ENCODE results near the gene EZR. TPM values are rescaled to one million over a fixed set of nuclear protein-coding genes. Genes with fewer than 3 reads are reported as not detected.

The EZR gene
- total RNA-seq, 1 donor from 2014 or later = 264 TPM

DNA sequence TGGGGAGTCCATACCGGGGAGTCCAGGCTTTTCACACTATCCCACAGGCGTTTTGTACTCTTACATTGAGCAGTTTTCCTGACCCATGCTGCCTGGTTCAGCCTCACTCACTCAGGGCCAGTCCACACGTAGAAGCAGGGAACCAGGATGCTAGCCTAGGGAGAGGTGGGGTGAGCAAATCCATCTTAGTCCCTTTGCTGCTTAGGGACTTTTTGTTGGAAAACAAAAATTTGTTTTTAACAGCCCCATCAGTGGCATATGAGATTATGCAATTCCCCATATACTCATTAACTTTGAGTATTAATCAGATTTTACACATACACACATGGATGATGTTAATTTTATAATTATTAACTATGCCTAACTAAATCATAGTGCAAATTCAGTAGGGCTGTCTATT lies 84.2 kb downstream of the EZR start:
- no peak for TF ChIP-seq CTCF (conservative IDR thresholded peaks at IDR 0.05; ENCODE audit: low read depth, low read length)
- DNase-seq (ENCODE audit: low read depth) = no peak

DNA sequence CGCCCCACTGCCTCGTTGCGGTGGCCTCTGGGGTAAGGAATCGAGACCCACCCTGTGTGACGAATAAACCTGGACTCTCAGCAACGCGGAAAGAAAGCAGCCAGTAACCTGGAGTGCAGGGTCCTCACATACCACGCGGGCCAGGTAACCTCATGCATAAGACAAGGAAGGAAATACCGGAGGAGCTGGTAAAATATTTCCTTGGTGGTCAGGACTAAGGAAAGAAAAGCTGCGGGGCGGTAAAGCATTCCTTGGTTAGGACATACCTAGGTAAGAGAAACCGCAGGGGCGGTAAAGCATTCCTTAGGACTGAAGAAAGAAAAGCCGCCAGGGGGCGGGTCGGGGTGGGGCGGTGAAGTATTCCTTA lies 88.6 kb downstream of the EZR start:
- TF ChIP-seq CTCF (conservative IDR thresholded peaks at IDR 0.05; ENCODE audit: low read depth, low read length) = no peak
- DNase-seq (ENCODE audit: low read depth) = peak; percentile 33
- H3K4me3 ChIP-seq (ENCODE audit: low read depth, low read length) = no peak overlapping the region

More for the DNA sequence above, 84.2 kb downstream of the EZR start:
- H3K4me3 ChIP-seq (ENCODE audit: low read depth, low read length) = no peak overlapping the region

GRCh38 chr6:158729906-158730540 lies 89.1 kb downstream of the EZR start:
- no peak for TF ChIP-seq CTCF (conservative IDR thresholded peaks at IDR 0.05; ENCODE audit: low read depth, low read length)
- no peak for DNase-seq (ENCODE audit: low read depth)
- no peak overlapping the region for H3K4me3 ChIP-seq (ENCODE audit: low read depth, low read length)

DNA sequence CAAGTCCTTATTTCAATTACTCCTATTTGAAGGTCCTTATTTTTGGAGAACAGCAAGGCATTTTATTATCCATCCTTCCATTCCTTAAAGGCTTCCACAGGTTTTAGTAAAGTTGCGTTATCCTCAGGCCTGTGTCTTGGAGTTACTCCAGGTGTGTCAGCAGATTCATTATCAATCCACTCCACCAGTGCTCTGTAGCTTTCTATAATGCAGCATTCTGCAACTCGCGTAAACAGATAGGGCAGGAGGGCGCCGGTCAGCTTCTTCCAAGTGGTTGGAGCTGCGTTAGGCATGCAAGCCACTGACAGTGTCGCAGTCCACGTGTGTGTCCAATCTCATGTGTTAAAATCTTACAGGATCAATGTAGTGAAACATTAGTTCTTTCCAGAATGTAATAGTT lies 93.5 kb downstream of the EZR start:
- no peak overlapping the region for H3K4me3 ChIP-seq (ENCODE audit: low read depth, low read length)
- DNase-seq (ENCODE audit: low read depth) = no peak
- no peak for TF ChIP-seq CTCF (conservative IDR thresholded peaks at IDR 0.05; ENCODE audit: low read depth, low read length)

GRCh38 chr6:158722176-158722729 lies 96.9 kb downstream of the EZR start:
- DNase-seq (ENCODE audit: low read depth) = no peak
- TF ChIP-seq CTCF (conservative IDR thresholded peaks at IDR 0.05; ENCODE audit: low read depth, low read length) = no peak

DNA sequence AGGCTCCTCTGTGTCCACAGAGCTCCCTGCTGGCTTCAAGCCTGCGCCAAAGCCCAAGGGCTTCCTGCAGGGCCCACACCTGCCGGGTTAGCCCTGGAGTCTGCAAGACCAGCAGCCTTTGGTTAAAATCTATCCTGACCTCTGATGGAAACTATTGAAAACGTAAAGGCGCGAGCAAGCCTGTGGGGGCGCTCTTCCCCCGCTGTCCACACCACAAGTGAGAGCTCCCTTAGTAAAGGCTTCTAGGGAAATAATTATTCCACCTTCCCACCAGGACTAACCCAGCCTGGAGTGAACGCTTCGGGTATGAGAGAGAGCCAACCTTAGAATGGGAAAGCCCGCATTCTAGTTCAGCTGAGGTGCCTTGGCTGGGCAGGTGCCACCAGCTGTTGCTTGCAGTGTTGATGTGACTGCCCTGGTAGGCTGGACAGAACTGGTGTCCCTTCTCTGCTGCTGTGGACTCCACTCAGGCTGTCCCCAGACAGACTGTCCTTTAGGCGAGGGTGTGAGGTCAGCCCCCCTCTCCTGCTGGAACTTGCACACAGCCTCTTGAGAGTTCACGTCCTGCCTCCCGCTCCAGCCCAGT lies 100.6 kb downstream of the EZR start:
- H3K4me3 ChIP-seq (ENCODE audit: low read depth, low read length) = no peak overlapping the region
- no peak for DNase-seq (ENCODE audit: low read depth)
- peak; percentile 82 for TF ChIP-seq CTCF (conservative IDR thresholded peaks at IDR 0.05; ENCODE audit: low read depth, low read length)

More at GRCh38 chr6:158722176-158722729, 96.9 kb downstream of the EZR start:
- H3K4me3 ChIP-seq (ENCODE audit: low read depth, low read length) = no peak overlapping the region
